Measurements from ENCODE around the gene ZFP90.
"Not testable (repeated sequence)": the region's sequence is repeated elsewhere in the genome, so short reads cannot be mapped to it uniquely, and the experiment has no call there.

Gene ZFP90

GRCh38 chr16:68539711-68540239, 684 bp downstream of the ZFP90 start:
- no peak for TF ChIP-seq CTCF (IDR thresholded peaks at IDR 0.05; ENCODE audit: insufficient read depth, low read depth, low read length, missing control alignments)
- DNase-seq (ENCODE audit: low read depth): peak; percentile 39
- H3K4me3 ChIP-seq (ENCODE audit: low read depth, low read length): peak overlapping the region; percentile 82

DNA sequence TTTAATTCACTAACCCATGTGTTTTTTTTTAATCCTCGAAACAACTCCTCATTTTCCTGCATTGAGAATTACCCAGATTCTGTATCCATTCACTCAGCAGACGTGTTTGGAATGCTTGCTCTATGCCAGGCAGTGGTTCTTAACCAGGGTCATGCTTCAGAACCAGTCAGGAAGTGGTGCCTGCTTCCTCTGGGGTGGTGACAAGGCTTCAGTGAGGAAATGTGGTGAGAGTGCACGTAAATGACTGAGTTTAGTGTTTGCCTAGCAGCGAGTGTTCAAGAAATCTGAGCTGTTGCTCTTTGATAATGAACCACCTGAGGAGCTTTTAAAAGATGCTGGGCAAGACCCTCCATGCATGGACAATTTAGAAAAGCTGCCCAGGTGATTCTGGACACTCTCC, 9.9 kb downstream of the ZFP90 start:
- H3K4me3 ChIP-seq (ENCODE audit: low read depth, low read length): no peak overlapping the region
- no peak for TF ChIP-seq CTCF (IDR thresholded peaks at IDR 0.05; ENCODE audit: insufficient read depth, low read depth, low read length, missing control alignments)
- no peak for DNase-seq (ENCODE audit: low read depth)

DNA sequence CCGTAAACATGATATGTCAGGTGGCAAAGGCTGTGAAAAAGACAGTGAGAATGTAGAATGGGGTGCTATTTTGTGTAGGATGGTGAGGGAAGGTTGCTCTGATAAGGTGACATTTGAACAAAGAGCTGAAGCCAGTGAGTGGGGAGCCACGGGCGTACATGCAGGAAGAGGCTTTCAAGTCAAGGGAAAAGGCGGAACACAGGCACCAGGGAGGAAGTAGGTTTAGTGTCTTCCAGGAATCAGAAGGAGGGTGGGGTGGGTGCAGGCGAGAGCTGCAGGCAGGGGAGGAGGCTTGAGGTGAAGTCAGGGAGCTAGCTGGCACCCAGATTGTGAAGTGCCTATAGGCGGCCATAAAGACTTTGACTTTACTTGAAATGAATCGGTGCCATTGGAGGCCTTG, 14.1 kb downstream of the ZFP90 start:
- no peak for DNase-seq (ENCODE audit: low read depth)
- TF ChIP-seq CTCF (IDR thresholded peaks at IDR 0.05; ENCODE audit: insufficient read depth, low read depth, low read length, missing control alignments): no peak
- H3K4me3 ChIP-seq (ENCODE audit: low read depth, low read length): no peak overlapping the region

- not testable (repeated sequence) for H3K4me3 ChIP-seq (ENCODE audit: low read depth, low read length); DNase-seq (ENCODE audit: low read depth)
These were observed 21.2 kb downstream of the ZFP90 start for GRCh38 chr16:68560341-68560740.

DNA sequence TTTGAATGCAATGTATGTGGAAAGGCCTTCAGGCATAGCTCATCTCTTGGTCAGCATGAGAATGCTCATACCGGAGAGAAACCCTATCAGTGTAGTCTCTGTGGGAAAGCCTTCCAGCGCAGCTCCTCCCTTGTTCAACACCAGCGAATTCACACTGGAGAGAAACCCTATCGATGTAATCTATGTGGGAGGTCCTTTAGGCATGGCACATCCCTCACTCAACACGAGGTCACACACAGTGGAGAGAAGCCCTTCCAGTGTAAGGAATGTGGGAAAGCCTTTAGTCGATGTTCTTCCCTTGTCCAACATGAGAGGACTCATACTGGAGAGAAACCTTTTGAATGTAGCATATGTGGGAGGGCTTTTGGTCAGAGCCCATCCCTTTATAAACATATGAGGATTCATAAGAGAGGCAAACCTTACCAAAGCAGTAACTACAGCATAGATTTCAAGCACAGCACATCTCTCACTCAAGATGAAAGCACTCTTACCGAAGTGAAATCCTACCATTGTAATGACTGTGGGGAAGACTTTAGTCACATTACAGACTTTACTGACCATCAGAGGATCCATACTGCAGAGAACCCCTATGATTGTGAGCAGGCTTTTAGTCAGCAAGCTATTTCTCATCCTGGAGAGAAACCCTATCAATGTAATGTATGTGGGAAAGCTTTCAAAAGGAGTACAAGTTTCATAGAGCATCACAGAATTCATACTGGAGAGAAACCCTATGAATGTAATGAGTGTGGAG, 24.7 kb downstream of the ZFP90 start:
- no peak for DNase-seq (ENCODE audit: low read depth)
- H3K4me3 ChIP-seq (ENCODE audit: low read depth, low read length): no peak overlapping the region

DNA sequence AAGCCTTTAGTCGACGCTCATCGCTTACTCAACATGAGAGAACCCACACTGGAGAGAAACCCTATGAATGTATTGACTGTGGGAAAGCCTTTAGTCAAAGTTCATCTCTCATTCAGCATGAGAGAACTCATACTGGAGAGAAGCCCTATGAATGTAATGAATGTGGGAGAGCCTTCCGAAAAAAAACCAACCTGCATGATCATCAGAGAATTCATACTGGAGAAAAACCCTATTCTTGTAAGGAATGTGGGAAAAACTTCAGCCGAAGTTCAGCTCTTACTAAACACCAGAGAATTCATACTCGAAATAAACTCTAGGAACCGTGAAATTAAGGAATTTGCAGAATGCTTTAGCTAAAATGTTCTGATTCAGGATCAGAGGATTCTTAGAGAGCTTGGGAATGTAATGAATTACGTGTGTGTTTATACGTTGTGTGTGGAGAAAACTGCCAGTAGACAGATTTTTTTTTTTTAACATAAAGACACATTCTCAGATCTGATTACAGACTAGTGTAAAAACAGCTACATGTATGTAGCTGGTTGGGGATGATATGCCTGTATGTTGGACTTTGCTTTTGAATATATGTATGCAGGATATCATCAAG, 25.4 kb downstream of the ZFP90 start:
- TF ChIP-seq CTCF (IDR thresholded peaks at IDR 0.05; ENCODE audit: insufficient read depth, low read depth, low read length, missing control alignments): no peak
- no peak overlapping the region for H3K4me3 ChIP-seq (ENCODE audit: low read depth, low read length)
- peak; percentile 8 for DNase-seq (ENCODE audit: low read depth)

More for the DNA sequence above, 24.7 kb downstream of the ZFP90 start:
- TF ChIP-seq CTCF (IDR thresholded peaks at IDR 0.05; ENCODE audit: insufficient read depth, low read depth, low read length, missing control alignments): no peak

GRCh38 chr16:68574479-68574878, 35.4 kb downstream of the ZFP90 start:
- DNase-seq (ENCODE audit: low read depth): no peak
- no peak overlapping the region for H3K4me3 ChIP-seq (ENCODE audit: low read depth, low read length)
- no peak for TF ChIP-seq CTCF (IDR thresholded peaks at IDR 0.05; ENCODE audit: insufficient read depth, low read depth, low read length, missing control alignments)
